ENCODE measurements around the gene BLOC1S1.

Gene BLOC1S1

GRCh38 chr12:55684761-55685370, 31.0 kb upstream of the BLOC1S1 start:
- no peak for DNase-seq (ENCODE audit: low read depth, low spot score)
- H3K4me3 ChIP-seq (ENCODE audit: low read depth, low read length): no peak overlapping the region
- ChIA-PET POLR2A (no interaction called here), CTCF (no interaction called here)
- TF ChIP-seq CTCF (IDR thresholded peaks at IDR 0.05; ENCODE audit: insufficient read depth, low read length, missing control alignments): no peak

- DNase-seq (ENCODE audit: low read depth, low spot score): no peak
- ChIA-PET CTCF (no interaction called here), POLR2A (no interaction called here)
- TF ChIP-seq CTCF (IDR thresholded peaks at IDR 0.05; ENCODE audit: insufficient read depth, low read length, missing control alignments): no peak
- H3K4me3 ChIP-seq (ENCODE audit: low read depth, low read length): no peak overlapping the region
Observed at GRCh38 chr12:55685671-55686070, 30.2 kb upstream of the BLOC1S1 start.

GRCh38 chr12:55686366-55687010, 29.4 kb upstream of the BLOC1S1 start:
- ChIA-PET CTCF (no interaction called here), POLR2A (no interaction called here)
- no peak for DNase-seq (ENCODE audit: low read depth, low spot score)
- TF ChIP-seq CTCF (IDR thresholded peaks at IDR 0.05; ENCODE audit: insufficient read depth, low read length, missing control alignments): no peak
- no peak overlapping the region for H3K4me3 ChIP-seq (ENCODE audit: low read depth, low read length)

GRCh38 chr12:55687746-55688145, 28.1 kb upstream of the BLOC1S1 start:
- TF ChIP-seq CTCF (IDR thresholded peaks at IDR 0.05; ENCODE audit: insufficient read depth, low read length, missing control alignments): no peak
- POLR2A ChIA-PET: no interaction called here
- CTCF ChIA-PET: no interaction called here

GRCh38 chr12:55688716-55689655, 26.9 kb upstream of the BLOC1S1 start:
- no peak for TF ChIP-seq CTCF (IDR thresholded peaks at IDR 0.05; ENCODE audit: insufficient read depth, low read length, missing control alignments)
- H3K4me3 ChIP-seq (ENCODE audit: low read depth, low read length): no peak overlapping the region
- CTCF ChIA-PET: interaction anchor here (0.8 to 1.6 kb wide), 2 partner anchors 33 to 43 kb away, joined by 3 to 4 read pairs; no protein-coding TSS in a partner anchor
- DNase-seq (ENCODE audit: low read depth, low spot score): no peak
- POLR2A ChIA-PET: interaction anchor here (0.6 kb wide), 1 partner anchor 21 kb away, joined by 3 read pairs; no protein-coding TSS in a partner anchor

More at GRCh38 chr12:55687746-55688145, 28.1 kb upstream of the BLOC1S1 start:
- H3K4me3 ChIP-seq (ENCODE audit: low read depth, low read length): no peak overlapping the region
- DNase-seq (ENCODE audit: low read depth, low spot score): no peak
